K562 (cell line): ENCODE data around the gene TNIP1. TPM values are rescaled to one million over a fixed set of nuclear protein-coding genes. Genes with fewer than 3 reads are reported as not detected.

Experiments
- ATAC-seq: fragments of 200-7000 bp; cut with Tn5 transposase; 3 replicates; pipeline ENCODE4 v1.9.1; 2020; ENCODE audit warnings: moderate library complexity
- BruUV-seq: library from RNA; stranded (reverse); fragments of 400-500 nt; replicated peaks from 2 replicates; lab custom pipeline; 2021; lab: Mats Ljungman, UMichigan
- CTCF ChIA-PET: fragments of 300-600 bp; formaldehyde crosslinking; extraction: SDS; loops from one replicate; lab custom pipeline; 2021; ENCODE audit warnings: low intra/inter-chr PET ratio; lab: Yijun Ruan, JAX
- POLR2A ChIA-PET: fragments of 300-600, 350-650 bp; sonication (Branson Sonifier 250); formaldehyde crosslinking; extraction: SDS; loops from one replicate; lab custom pipeline; 2021; ENCODE audit warnings: antibody characterized with exemption, inconsistent platforms; lab: Yijun Ruan, JAX
- DNase-seq, 4 experiments: peaks; one replicate each; pipeline versions ENCODE4 v3.0.0 to v3.0.0-alpha.2; 2011 to 2018; ENCODE audit warnings: low spot score in 3 of 4, mixed read lengths in 3 of 4; ENCODE audit errors: extremely low read depth in 1 of 4
- FAIRE-seq: peaks from 2 replicates; lab custom pipeline; 2011; peaks lifted over from hg19 to GRCh38; lab: Jason Lieb, UNC
- H2AFZ ChIP-seq: 2 replicates; pipeline ENCODE4 v1.6.0; 2011; ENCODE audit warnings: low read depth, low read length, control low read depth, inconsistent platforms
- H3K27ac ChIP-seq: fragments of 200-600 bp; 3 replicates; pipeline ENCODE4 v1.8.0; 2011; ENCODE audit warnings: low read depth, mild to moderate bottlenecking, control low read depth, inconsistent platforms, low read length, moderate library complexity, mixed read lengths; ENCODE audit errors: extremely low read depth
- H3K27me3 ChIP-seq, 2 experiments: fragments of 300-600 bp in 1 of 2; 2 replicates in 1 of 2; 3 replicates in 1 of 2; pipeline versions ENCODE4 v1.6.0 to v1.8.0; 2011; ENCODE audit warnings: inconsistent platforms in 2 of 2, low read length in 2 of 2, mild to moderate bottlenecking in 1 of 2, mixed read lengths in 1 of 2, moderate library complexity in 1 of 2; ENCODE audit not compliant: control insufficient read depth in 2 of 2, insufficient read depth in 2 of 2
- H3K36me3 ChIP-seq: fragments of 300-600 bp; 3 replicates; pipeline ENCODE4 v1.8.0; 2011; ENCODE audit warnings: mild to moderate bottlenecking, low read length, inconsistent platforms; ENCODE audit not compliant: control insufficient read depth, insufficient read depth
- H3K4me1 ChIP-seq, 2 experiments: fragments of 200-600 bp in 1 of 2; replicated peaks in 1 of 2; 2 replicates in 1 of 2; 3 replicates in 1 of 2; pipeline versions ENCODE4 v1.5.1 to v1.8.0; 2011; ENCODE audit warnings: inconsistent platforms in 2 of 2, low read length in 2 of 2, mild to moderate bottlenecking in 1 of 2, mixed read lengths in 1 of 2, moderate library complexity in 1 of 2; ENCODE audit not compliant: control insufficient read depth in 2 of 2, insufficient read depth in 2 of 2
- H3K4me2 ChIP-seq: 2 replicates; pipeline ENCODE4 v1.6.1; 2011; ENCODE audit warnings: low read length, control low read depth, inconsistent platforms, mixed read lengths; ENCODE audit not compliant: insufficient read depth
- H3K4me3 ChIP-seq: fragments of 200-600 bp; sonication (generic), shearing (Covaris generic); 2 replicates; pipeline ENCODE4 v1.5.1; 2016; ENCODE audit warnings: control low read depth, inconsistent platforms
- H3K79me2 ChIP-seq: fragments of 200-600 bp; 3 replicates; pipeline ENCODE4 v1.8.0; 2011; ENCODE audit warnings: low read length, inconsistent platforms; ENCODE audit not compliant: control insufficient read depth, insufficient read depth
- H3K9ac ChIP-seq, 2 experiments: 2 replicates each; pipeline versions ENCODE4 v1.6.0 to v1.6.1; 2011; ENCODE audit warnings: low read depth in 2 of 2, low read length in 2 of 2, control low read depth in 1 of 2, inconsistent platforms in 1 of 2, mild to moderate bottlenecking in 1 of 2, mixed read lengths in 1 of 2; ENCODE audit not compliant: insufficient read depth in 1 of 2
- H3K9me1 ChIP-seq: one replicate; pipeline ENCODE4 v1.6.0; 2011; ENCODE audit warnings: inconsistent platforms, mild to moderate bottlenecking, low read length, moderate library complexity; ENCODE audit not compliant: control insufficient read depth, insufficient read depth
- H3K9me3 ChIP-seq: replicated peaks from 2 replicates; pipeline ENCODE4 v1.5.1; 2011; ENCODE audit warnings: low read depth, low read length, inconsistent platforms; ENCODE audit not compliant: control insufficient read depth, insufficient read depth
- H4K20me1 ChIP-seq: replicated peaks from 2 replicates; pipeline ENCODE4 v1.6.1; 2011; ENCODE audit warnings: low read length, inconsistent platforms, mixed read lengths; ENCODE audit not compliant: control insufficient read depth, insufficient read depth
- CHD7 ChIP-seq: fragments of 200-600 bp; sonication (generic); IDR thresholded peaks from one replicate; pipeline ENCODE4 v1.6.1; 2012; ENCODE audit warnings: mild to moderate bottlenecking, low read depth, low read length, inconsistent platforms
- HMBOX1 ChIP-seq: sonication (generic); IDR thresholded peaks from 2 replicates; pipeline ENCODE4 v1.6.1; 2016
- MLLT1 ChIP-seq, 2 experiments: fragments of 450-650 bp; IDR thresholded peaks; 2 replicates each; pipeline ENCODE4 v1.6.1; 2016
- RBM17 ChIP-seq: fragments of 200-400 bp; formaldehyde crosslinking; IDR thresholded peaks from 2 replicates; pipeline ENCODE4 v1.6.1; 2017; ENCODE audit warnings: low read depth, mild to moderate bottlenecking, low read length, borderline replicate concordance
- ZSCAN29 ChIP-seq: fragments of 450-650 bp; IDR thresholded peaks from 2 replicates; pipeline ENCODE4 v1.6.1; 2017
- WGBS: fragments of 100-300 bp; shearing (Covaris generic); methylation state at CpG from one replicate; pipeline ENCODE4 v1.1.6; 2016; ENCODE audit warnings: low coverage, mixed read lengths; ENCODE audit not compliant: insufficient coverage; ENCODE audit errors: missing lambda C conversion rate; 5-methylcytosine and 5-hydroxymethylcytosine counted together
- in situ Hi-C: fragments of 300-500 bp; cut with MboI; formaldehyde crosslinking; loops from 4 replicates; pipeline ENCODE4 v1.15.0; 2018; ENCODE audit warnings: inconsistent platforms, mixed read lengths
- intact Hi-C: fragments of 100-400 bp; cut with micrococcal nuclease; formaldehyde crosslinking; loops from 2 replicates; pipeline ENCODE4 v1.14.2; 2022
- polyA plus RNA-seq, 8 experiments: library from polyadenylated mRNA; depleted of rRNA in 4 of 8; stranded (reverse) in 5 of 8; unstranded in 3 of 8; fragments of >200 nt; fragmentation: Nextera tagmentation in 2 of 8; fragmentation: Illumina TruSeq in 1 of 8; extraction: Ambion mirVana in 2 of 8; extraction: Trizol in 1 of 8; gene quantifications; 2 replicates each; pipeline versions ENCODE4 v1.2.1 to v1.2.3, GENCODE V29; 2011 to 2014; ENCODE audit warnings: inconsistent platforms in 1 of 8, missing spikeins in 1 of 8
- total RNA-seq, 7 experiments: library from RNA; depleted of rRNA in 6 of 7; stranded (reverse); fragments of >200 nt in 6 of 7; fragmentation: Illumina TruSeq in 2 of 7; extraction: Trizol in 2 of 7; gene quantifications; 2 replicates each; pipeline versions ENCODE4 v1.2.1 to v1.2.3, GENCODE V29; 2011 to 2021; ENCODE audit warnings: low replicate concordance in 1 of 7

TNIP1 gene
- total and polyA plus RNA-seq, 9 of the 15 experiments (the other 6 are each of a cell fraction or from before 2014, with no cell fraction given) = 0.46 to 41.0 (median 24.6) TPM

- WGBS = 46% methylated on average over 3 of the region's 3 CpGs
- Histone ChIP-seq H3K9me1 (no peaks in the 10 kb centered on the region), H3K9me3 (no peaks in the 10 kb centered on the region), H3K27me3 (0 out of 5 replicates have a peak, but pooled peaks cover 0 to 5% of the 10 kb centered on the region in 2 experiments), H2AFZ (peak overlapping the region; percentile 57; the same call in 1 of the 2 replicates), H3K4me1 (peaks cover 4 to 19% of the 10 kb centered on the region in 2 experiments; a peak in 4 of 5 replicates), H3K4me3 (no peak overlapping the region), H3K27ac (no peak overlapping the region), H3K4me2 (no peak overlapping the region), H3K36me3 (no peaks in the 10 kb centered on the region), H3K79me2 (no peaks in the 10 kb centered on the region), H4K20me1 (no peaks in the 10 kb centered on the region), H3K9ac (no peak overlapping the region)
- DNase-seq = no peak
- ATAC-seq = no peak
- CTCF ChIA-PET = interaction anchor here (0.5 to 2.8 kb wide), 3 partner anchors 8 to 303 kb away, joined by 3 to 15 read pairs (median 3); no protein-coding TSS in a partner anchor
- POLR2A ChIA-PET = no interaction called here
- in situ Hi-C loops = loop anchor here (5.0 kb wide), 1 partner anchor 114 kb away; no protein-coding TSS in a partner anchor
- intact Hi-C loops = loop anchor here (2.0 kb wide), 2 partner anchors 103 to 235 kb away; no protein-coding TSS in a partner anchor
- FAIRE-seq = no peak
- no TSS peak for BruUV-seq
- TF ChIP-seq ZSCAN29 = no peak
- TF ChIP-seq CHD7 = no peak
- TF ChIP-seq HMBOX1 = peak; percentile 85
- no peak for TF ChIP-seq RBM17
- no peak for TF ChIP-seq MLLT1 (IDR thresholded peaks at IDR 0.05)
Observed at GRCh38 chr5:151003503-151003860, 77.4 kb downstream of the TNIP1 start.
